Posterior cingulate gyrus (tissue), 11 donors: ENCODE measurements around the gene CCDC192.

Experiments
- DNase-seq, 10 donors: peaks; one replicate each; pipeline versions ENCODE4 v3.0.0 to v3.0.0-alpha.2; 2020 to 2021; ENCODE audit warnings: mixed read lengths in 3 of 10
- intact Hi-C: fragments of 100-400 bp; cut with DNase I; formaldehyde crosslinking; loops from one replicate; pipeline ENCODE4 v1.15.1; 2023

CCDC192 gene

GRCh38 chr5:127967983-127968592, 264.9 kb downstream of the CCDC192 start:
- intact Hi-C loops = no loop called here
- no peak for DNase-seq

DNA sequence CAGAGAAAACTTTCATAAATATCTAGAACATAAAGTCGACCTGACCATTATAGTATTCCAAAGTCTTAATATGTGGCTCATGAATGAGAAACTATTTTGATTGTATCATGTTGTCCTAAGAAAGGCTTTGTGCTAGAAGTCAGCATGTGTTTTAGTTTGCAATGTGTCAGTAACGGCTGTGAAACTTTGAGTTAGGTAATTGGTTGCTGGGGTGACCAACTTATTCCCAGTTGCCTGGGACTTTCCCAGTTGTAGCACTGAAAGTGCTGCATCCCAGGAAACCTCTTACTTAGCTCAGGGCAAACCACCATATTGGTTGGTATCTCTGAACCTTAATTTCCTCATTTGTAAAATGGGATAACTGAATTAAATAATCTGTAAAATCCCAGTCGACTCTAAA, 265.8 kb downstream of the CCDC192 start:
- intact Hi-C loops = no loop called here
- no peak for DNase-seq

DNA sequence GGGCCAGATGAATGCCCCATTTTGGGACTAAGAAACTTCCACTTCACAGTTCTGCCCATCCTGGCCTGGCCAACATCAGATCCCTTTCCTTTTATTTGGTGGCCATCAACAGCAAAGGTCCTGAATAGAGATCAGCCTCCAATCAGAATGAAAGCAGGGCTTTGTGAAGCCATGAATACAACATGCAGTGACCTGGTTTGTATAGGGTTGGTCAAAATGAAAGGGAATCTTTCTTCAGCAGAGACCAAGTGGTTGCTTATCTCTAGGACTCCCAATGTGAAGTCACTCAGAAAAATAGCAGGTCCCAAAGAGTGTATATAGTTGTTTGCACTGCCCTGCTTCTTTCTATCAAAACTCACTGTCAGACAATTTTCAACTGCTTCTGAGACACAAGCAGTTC, 266.5 kb downstream of the CCDC192 start:
- no peak for DNase-seq
- intact Hi-C loops = no loop called here

DNA sequence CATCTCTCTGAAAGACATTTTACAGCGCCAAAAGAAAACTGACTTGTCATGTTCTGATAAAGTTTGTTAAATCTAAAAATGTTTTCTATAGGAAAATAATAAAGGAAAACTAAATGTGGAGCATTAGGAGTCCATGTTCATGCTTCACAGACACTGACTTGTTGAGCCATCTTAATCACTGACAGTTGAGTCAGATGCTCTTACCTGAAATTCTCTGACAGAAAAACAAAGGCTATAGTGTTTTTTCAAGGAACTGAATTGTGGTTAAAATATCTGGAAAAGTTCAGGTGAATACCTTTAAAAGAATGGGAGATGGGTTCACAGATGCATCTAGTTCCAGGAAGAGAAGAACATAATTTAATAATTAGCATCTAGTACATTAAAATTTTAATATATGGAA, 266.9 kb downstream of the CCDC192 start:
- no peak for DNase-seq
- intact Hi-C loops = no loop called here

- DNase-seq = no peak
- intact Hi-C loops = no loop called here
Measured at GRCh38 chr5:127970854-127971425, 267.7 kb downstream of the CCDC192 start.

GRCh38 chr5:127975961-127976360, 272.8 kb downstream of the CCDC192 start:
- no peak for DNase-seq
- intact Hi-C loops = no loop called here

GRCh38 chr5:127976525-127976924, 273.3 kb downstream of the CCDC192 start:
- DNase-seq = no peak
- intact Hi-C loops = no loop called here

DNA sequence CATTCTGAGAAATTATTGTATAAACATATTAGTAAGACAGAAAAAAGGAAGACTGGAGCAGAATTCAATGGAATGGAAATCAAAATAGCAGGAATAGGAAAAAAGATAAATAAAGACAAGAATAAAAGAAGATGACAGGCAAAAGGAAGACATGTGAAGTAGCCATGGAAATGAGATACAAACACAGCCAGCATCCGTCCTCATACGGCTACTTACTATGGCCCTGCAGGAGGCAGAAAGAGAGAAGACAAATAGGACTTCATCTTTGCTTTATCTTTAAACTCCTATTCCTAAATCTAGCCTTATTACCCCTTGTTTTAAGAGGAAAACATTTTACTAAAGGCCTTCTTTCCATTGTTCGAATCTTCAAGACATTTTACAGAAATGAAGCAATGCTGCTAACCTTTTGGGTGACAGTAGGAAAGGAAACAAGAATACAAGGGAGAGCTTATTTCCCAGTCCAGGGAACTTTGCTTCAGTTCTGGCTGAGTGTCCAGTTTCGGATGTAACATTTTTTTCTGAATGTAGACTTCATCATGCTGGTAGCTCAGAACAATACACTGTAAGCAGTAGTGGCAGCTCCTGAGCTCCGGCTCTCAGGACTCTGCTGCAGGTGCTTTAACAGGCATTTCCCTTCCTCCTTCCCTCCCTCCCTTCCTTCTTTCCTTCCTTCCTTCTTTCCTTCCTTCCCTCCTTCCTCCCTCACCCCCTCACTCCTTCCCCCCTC, 274.0 kb downstream of the CCDC192 start:
- DNase-seq = no peak
- intact Hi-C loops = no loop called here

DNA sequence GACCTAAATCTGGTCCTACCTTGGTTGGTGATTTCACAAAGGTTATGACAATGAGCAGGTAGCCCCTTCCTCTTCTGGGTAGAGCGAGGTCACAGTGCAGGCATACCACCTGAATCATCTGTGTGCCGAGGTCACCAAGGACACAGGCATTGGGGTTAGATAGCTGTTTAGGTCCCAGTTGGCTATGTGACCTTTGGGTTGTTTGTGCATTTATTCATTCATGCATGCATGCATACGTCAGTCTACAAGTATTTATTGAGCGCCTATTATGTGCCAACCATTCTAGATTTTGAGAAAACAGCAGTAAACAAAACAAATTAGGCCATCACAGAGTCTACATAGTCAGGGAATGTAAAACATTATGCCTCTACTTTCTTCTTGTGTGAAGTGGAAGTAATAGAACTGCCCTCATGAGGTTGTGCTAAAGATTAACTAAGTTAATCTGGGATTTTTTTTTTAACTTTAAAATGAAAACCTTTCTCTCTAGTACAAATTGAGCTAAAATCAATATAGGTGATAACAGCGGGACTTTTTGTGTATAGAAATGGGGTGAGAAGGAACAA, 275.6 kb downstream of the CCDC192 start:
- intact Hi-C loops = no loop called here

GRCh38 chr5:127979475-127979874, 276.3 kb downstream of the CCDC192 start:
- intact Hi-C loops = no loop called here
- no peak for DNase-seq

More for the DNA sequence above, 275.6 kb downstream of the CCDC192 start:
- DNase-seq = no peak

- no peak for DNase-seq
- intact Hi-C loops = no loop called here
Measured at GRCh38 chr5:127980843-127981242, 277.7 kb downstream of the CCDC192 start.

GRCh38 chr5:127981498-127981897, 278.3 kb downstream of the CCDC192 start:
- no peak for DNase-seq
- intact Hi-C loops = no loop called here

DNA sequence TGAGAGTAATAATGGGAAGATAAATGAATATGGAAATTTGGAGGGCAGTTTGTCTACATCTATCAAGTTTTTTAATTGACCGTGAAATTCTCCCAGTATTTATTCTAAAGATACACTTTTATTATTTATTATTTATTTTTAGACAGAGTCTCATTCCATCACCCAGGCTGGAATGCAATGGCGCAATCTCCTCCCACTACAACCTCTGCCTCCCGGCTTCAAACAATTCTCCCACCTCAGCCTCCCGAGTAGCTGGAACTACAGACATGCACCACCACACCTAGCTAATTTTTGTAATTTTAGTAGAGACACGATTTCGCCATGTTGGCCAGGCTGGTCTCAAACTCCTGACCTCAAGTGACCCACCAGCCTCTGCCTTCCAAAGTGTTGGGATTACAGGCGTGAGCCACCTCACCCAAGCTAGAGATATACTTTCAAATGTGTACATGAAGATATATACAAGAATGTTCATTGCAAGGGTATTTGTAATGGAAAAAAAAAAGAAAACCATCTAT, 282.7 kb downstream of the CCDC192 start:
- intact Hi-C loops = no loop called here
- DNase-seq = no peak

GRCh38 chr5:127987354-127988145, 284.4 kb downstream of the CCDC192 start:
- DNase-seq = no peak
- intact Hi-C loops = no loop called here

GRCh38 chr5:127988146-127988760, 285.1 kb downstream of the CCDC192 start:
- intact Hi-C loops = no loop called here
- no peak for DNase-seq
